SK-N-SH treated with all-trans-retinoic acid at 6 μM for 48 hours (cell line): ENCODE results near the gene SOX5.

Experiments
- ATAC-seq: fragments of 200-7000 bp; cut with Tn5 transposase; 3 replicates; pipeline ENCODE4 v1.9.1; 2020; ENCODE audit warnings: mild to moderate bottlenecking, moderate library complexity
- BACH2 ChIP-seq: fragments of 250-450 bp; sonication (Bioruptor Pico); IDR thresholded peaks from 2 replicates; pipeline ENCODE4 v1.9.0; 2021; ENCODE audit warnings: mild to moderate bottlenecking, borderline replicate concordance
- CREB5 ChIP-seq: fragments of 250-450 bp; sonication (Bioruptor Pico); IDR thresholded peaks from 2 replicates; pipeline ENCODE4 v1.5.1; 2020; ENCODE audit warnings: low read depth, mild to moderate bottlenecking, moderate library complexity
- CSDC2 ChIP-seq: fragments of 250-450 bp; sonication (Bioruptor Pico); IDR thresholded peaks from 2 replicates; pipeline ENCODE4 v1.5.0; 2020; ENCODE audit warnings: mild to moderate bottlenecking, moderate library complexity
- ESRRG ChIP-seq: fragments of 250-450 bp; sonication (Bioruptor Pico); IDR thresholded peaks from 2 replicates; pipeline ENCODE4 v1.6.1; 2021; ENCODE audit warnings: mild to moderate bottlenecking
- GLIS3 ChIP-seq: fragments of 250-450 bp; sonication (Bioruptor Pico); IDR thresholded peaks from 2 replicates; pipeline ENCODE4 v1.5.0; 2020; ENCODE audit warnings: mild to moderate bottlenecking, moderate library complexity
- PATZ1 ChIP-seq: fragments of 250-450 bp; sonication (Bioruptor Pico); IDR thresholded peaks from 2 replicates; pipeline ENCODE4 v1.8.0; 2020; ENCODE audit warnings: mild to moderate bottlenecking, moderate library complexity, borderline replicate concordance
- POU6F1 ChIP-seq: fragments of 250-450 bp; sonication (Bioruptor Pico); IDR thresholded peaks from 2 replicates; pipeline ENCODE4 v1.8.0; 2021; ENCODE audit warnings: low read depth, mild to moderate bottlenecking, moderate library complexity, borderline replicate concordance
- PPARA ChIP-seq: fragments of 250-450 bp; sonication (Bioruptor Pico); IDR thresholded peaks from 2 replicates; pipeline ENCODE4 v1.5.0; 2020; ENCODE audit warnings: mild to moderate bottlenecking, borderline replicate concordance
- RARB ChIP-seq: fragments of 250-450 bp; sonication (Bioruptor Pico); IDR thresholded peaks from 2 replicates; pipeline ENCODE4 v1.8.0; 2021; ENCODE audit warnings: mild to moderate bottlenecking, moderate library complexity
- SNAI2 ChIP-seq: fragments of 250-450 bp; sonication (Bioruptor Pico); IDR thresholded peaks from 2 replicates; pipeline ENCODE4 v1.5.0; 2020; ENCODE audit warnings: mild to moderate bottlenecking, moderate library complexity
- TCF4 ChIP-seq: fragments of 250-450 bp; sonication (Bioruptor Pico); IDR thresholded peaks from 2 replicates; pipeline ENCODE4 v1.8.0; 2021; ENCODE audit warnings: mild to moderate bottlenecking, moderate library complexity, borderline replicate concordance
- TOX ChIP-seq: fragments of 250-450 bp; sonication (Bioruptor Pico); IDR thresholded peaks from 2 replicates; pipeline ENCODE4 v1.8.0; 2021; ENCODE audit warnings: mild to moderate bottlenecking, moderate library complexity, borderline replicate concordance
- TSHZ2 ChIP-seq: fragments of 250-450 bp; sonication (Bioruptor Pico); IDR thresholded peaks from 2 replicates; pipeline ENCODE4 v1.5.0; 2020; ENCODE audit warnings: mild to moderate bottlenecking, moderate library complexity
- ZC3H10 ChIP-seq: fragments of 250-450 bp; sonication (Bioruptor Pico); IDR thresholded peaks from 2 replicates; pipeline ENCODE4 v1.5.1; 2021; ENCODE audit warnings: mild to moderate bottlenecking, moderate library complexity
- ZFP30 ChIP-seq: fragments of 450-650 bp; formaldehyde crosslinking; IDR thresholded peaks from 2 replicates; pipeline ENCODE4 v1.5.0; 2022; ENCODE audit warnings: mild to moderate bottlenecking, moderate library complexity
- ZNF565 ChIP-seq: fragments of 450-650 bp; formaldehyde crosslinking; conservative IDR thresholded peaks from 2 replicates; pipeline ENCODE4 v1.5.0; 2020; ENCODE audit warnings: low read depth, mild to moderate bottlenecking, moderate library complexity
- ZNF70 ChIP-seq: fragments of 450-650 bp; formaldehyde crosslinking; IDR thresholded peaks from 2 replicates; pipeline ENCODE4 v1.5.0; 2020; ENCODE audit warnings: mild to moderate bottlenecking, moderate library complexity
- TF ChIP-seq, protein P1 (sequence below): fragments of 250-450 bp; sonication (Bioruptor Pico); IDR thresholded peaks from 2 replicates; pipeline ENCODE4 v1.5.1; 2021; ENCODE audit warnings: mild to moderate bottlenecking, moderate library complexity

Gene SOX5

DNA sequence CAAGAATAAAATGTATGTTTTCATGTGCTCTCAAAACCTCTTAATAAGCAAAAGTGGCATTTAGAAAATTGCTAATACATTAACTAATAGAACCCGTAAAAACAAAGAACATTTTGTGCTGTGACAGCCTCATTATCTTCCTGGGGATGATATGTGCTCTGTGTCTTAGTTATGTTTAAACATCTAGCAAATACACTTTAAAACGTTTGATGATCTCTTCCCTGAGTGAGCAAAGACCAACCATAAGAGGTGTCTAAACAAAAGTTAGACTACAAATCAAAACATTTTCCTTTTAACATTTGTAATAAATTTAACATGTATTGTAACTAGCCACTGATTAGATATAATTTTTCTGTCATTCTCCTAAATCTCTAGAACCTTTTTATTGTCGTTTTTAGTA, 95.8 kb downstream of the SOX5 start:
- ATAC-seq, result no peak
- no peak for TF ChIP-seq CSDC2 (CRISPR knock-in tag)
- TF ChIP-seq TOX (CRISPR knock-in tag), result no peak
- TF ChIP-seq ZFP30, result no peak
- TF ChIP-seq TSHZ2 (CRISPR knock-in tag), result no peak
- TF ChIP-seq RARB (CRISPR knock-in tag), result no peak
- TF ChIP-seq BACH2 (CRISPR knock-in tag), result no peak

DNA sequence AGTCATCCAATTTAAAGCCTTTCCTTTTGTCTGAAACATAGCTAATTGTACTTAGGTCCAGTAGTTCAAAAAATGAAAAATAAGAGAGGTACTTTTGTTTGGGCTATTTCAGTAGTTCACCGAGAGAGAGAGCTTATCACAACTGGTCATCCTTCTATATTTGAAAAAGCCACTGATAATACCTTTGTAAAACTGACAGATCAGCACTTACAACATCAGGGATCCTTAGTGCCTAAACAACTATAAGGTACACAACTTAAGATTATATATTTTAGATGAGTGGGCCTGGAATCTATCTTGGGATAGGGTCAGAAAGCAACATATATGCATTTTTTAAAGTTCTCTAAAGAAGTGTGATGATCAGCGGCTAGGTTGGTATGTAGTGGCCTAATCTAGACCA, 97.9 kb downstream of the SOX5 start:
- ATAC-seq, result no peak

GRCh38 chr12:23847857-23848256, 101.6 kb downstream of the SOX5 start:
- ATAC-seq, result no peak
- TF ChIP-seq BACH2 (CRISPR knock-in tag) (no peak), CREB5 (CRISPR knock-in tag) (no peak), CSDC2 (CRISPR knock-in tag) (no peak), ESRRG (CRISPR knock-in tag) (no peak), ZC3H10 (no peak), RARB (CRISPR knock-in tag) (no peak), TOX (CRISPR knock-in tag) (no peak), ZNF565 (no peak), GLIS3 (CRISPR knock-in tag) (no peak), ZNF70 (CRISPR knock-in tag) (no peak), PATZ1 (CRISPR knock-in tag) (no peak), PPARA (CRISPR knock-in tag) (no peak)
- TF ChIP-seq, protein P1, sequence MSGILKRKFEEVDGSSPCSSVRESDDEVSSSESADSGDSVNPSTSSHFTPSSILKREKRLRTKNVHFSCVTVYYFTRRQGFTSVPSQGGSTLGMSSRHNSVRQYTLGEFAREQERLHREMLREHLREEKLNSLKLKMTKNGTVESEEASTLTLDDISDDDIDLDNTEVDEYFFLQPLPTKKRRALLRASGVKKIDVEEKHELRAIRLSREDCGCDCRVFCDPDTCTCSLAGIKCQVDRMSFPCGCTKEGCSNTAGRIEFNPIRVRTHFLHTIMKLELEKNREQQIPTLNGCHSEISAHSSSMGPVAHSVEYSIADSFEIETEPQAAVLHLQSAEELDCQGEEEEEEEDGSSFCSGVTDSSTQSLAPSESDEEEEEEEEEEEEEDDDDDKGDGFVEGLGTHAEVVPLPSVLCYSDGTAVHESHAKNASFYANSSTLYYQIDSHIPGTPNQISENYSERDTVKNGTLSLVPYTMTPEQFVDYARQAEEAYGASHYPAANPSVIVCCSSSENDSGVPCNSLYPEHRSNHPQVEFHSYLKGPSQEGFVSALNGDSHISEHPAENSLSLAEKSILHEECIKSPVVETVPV (CRISPR knock-in tag), result no peak

More for the DNA sequence above, 97.9 kb downstream of the SOX5 start:
- TF ChIP-seq PPARA (CRISPR knock-in tag) (no peak), BACH2 (CRISPR knock-in tag) (no peak), ZNF565 (no peak)

DNA sequence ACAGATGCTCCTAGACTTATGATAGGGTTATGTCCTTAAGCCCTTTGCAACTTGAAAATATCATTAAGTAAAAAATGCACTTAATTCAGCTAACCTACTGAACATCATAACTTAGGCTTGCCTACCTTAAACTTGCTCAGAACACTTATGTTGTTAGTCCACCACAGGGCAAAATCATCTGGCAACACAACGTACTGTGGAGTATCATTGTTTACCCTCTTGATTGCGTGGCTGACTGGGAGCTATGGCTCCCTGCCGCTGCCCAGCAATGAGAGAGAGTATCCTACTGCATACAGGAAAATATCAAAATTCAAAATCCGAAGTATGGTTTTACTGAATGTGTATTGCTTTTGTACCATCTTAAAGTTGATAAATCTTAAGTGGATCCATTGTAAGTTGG, 105.5 kb downstream of the SOX5 start:
- no peak for ATAC-seq
- TF ChIP-seq ZC3H10 (no peak), CREB5 (CRISPR knock-in tag) (no peak), GLIS3 (CRISPR knock-in tag) (no peak), ESRRG (CRISPR knock-in tag) (no peak), TSHZ2 (CRISPR knock-in tag) (no peak), TCF4 (CRISPR knock-in tag) (no peak), ZFP30 (no peak), SNAI2 (CRISPR knock-in tag) (no peak), POU6F1 (CRISPR knock-in tag) (no peak)
- TF ChIP-seq, protein P1 (CRISPR knock-in tag), result no peak
